ENCODE results near the gene TEKTIP1.
A peak's percentile ranks its signal among the peaks of the same experiment; 100 is the strongest.

TEKTIP1 gene

DNA sequence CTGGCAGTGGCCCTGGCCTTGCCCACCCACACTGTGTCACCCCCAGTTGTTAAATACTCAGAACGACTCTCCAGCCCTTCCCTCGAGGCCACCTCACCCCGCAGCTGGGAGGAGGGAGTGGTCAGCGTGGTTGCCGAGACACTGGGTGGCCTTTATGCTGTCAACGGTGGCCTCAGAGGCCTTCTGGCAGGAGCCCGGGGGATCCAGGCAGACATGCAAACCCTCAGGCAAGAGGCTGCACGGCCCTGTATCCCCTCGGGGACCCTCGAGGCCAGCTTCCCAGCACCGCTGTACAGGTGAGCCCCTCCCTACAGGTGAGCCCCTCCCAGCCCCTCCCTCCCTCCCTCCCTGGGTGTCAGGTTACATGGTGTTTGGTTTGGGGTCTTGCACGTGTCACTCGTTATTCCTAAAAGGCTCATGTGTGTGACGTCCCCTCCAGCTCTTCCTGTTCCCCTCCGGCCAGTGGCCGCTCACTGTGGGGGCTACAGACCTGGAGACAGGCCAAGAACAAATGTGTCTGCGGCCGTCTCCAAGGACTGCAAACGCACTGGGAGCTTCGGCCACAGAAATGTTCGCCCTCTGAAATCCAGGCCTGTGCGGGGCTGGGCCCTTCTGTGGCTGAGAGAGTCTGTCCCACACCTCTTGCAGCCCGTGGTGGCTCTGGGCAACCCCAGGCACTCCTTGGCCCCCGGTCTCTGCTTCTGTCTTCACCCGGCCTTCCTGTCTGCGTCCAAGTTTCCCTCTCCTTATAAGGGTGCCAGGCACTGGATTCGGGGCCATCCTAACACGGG is at the start of gene TEKTIP1:
Gene TEKTIP1 (plus strand): TSS at position 210 of the 791 bp plus-strand sequence. CDS start 4 bp downstream, at position 214.
- no peak for DNase-seq

DNA sequence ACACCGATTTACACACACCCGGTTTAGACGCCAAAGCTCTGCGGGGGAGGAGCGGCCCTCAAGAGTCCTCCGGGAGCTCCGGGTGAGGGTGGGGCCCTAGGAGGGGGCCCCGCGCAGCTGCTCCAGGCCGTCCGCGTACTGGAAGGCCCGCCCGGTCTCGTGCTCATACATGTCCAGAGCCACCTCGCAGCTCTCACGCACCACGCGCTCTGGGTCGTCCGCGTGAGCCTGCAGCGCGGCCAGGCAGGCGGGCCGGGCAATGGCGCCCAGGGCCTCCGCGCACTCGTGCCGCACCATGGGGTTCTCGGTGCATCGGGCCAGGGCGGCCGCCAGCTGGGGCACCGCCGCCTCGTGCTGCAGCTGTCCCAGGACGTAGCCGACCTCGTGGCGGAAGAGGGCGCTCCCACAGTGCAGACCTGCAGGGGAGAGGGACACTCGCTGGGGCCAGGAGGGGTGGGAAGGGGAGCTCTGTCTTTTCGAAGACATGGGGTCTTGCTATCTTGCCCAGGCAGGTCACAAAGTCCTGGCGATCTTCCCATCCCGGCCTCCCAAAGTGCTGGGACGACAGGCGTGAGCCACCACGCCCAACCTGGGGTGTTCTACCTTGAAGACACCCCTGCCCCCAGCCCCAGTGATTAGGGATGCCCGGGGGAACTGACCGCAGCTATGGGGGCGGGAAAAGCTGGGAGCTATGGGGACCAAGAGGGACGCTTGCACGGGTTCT is 47.4 kb upstream of the TEKTIP1 start:
- DNase-seq: no peak

DNA sequence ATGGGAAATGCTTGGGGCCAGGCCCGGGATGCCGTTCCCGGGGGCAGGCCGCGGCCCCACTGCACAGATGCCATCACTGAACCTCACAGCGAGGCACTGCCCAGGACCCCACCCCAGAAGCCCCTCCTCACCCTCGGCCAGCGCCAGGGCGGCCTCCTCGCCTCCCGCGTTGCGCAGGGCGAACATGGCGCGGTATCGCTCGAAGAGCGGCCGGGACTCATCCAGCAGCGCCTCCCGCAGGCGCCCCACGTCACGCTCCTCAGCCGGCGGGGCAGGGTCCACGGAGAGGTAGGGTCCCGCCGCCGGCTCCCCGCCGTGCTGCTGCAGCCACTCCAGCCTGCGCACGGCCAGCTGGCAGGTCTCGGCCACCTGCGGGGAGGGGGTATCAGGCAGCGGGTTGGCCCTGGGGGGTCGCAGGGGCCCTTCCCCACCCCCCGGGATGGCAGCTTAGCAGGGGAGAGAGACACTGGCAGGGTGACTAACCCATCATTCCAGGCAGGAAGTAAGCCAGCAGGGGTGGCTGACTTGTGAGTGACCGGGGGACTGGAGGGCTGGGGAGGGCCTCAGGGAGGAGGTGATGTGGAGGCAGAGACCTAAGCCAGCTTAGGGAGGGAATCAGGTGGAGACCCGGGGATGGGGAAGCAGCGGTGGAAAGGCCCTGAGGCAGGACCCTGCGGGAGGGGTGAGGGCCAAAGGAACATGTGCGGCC is 46.7 kb upstream of the TEKTIP1 start:
- no peak for DNase-seq

DNA sequence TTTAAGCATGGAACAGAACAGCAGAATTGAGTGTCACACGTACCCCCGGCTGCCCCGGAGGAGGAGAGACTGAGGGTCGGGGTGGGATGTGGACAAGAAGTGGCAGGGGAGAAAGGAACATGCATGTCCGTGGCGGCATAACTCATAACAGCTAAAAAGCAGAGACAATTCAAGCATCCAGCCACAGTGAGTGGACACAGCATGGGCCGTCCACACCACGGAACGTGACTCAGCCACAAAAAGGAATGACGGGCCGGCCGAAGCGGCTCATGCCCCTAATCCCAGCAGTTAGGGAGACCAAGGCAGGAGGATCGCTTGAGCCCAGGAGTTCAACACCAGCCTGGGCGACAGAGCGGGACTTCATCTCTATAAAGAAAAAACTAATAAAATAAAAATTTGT is 46.1 kb upstream of the TEKTIP1 start:
- DNase-seq: no peak

DNA sequence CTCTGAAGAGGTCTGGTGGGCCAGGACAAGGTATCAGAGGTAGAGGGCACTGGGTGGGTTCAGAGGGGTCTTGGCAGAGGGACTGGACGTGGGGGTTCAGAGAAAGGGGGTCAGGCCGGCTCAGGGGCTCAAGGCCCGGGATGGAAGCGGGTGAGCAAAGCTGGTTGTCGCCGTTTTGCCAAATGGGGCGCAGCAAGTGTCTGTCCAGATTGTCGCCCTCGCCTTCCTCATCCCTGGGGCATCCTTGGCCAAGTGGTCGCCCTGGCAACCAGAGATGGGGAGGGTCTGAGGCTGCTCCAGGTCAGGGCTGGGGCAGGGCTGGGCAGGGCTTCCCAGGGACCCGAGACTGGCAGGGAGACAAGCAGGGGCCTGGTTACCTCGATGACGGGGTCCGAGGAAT is 45.3 kb upstream of the TEKTIP1 start:
- DNase-seq: no peak

DNA sequence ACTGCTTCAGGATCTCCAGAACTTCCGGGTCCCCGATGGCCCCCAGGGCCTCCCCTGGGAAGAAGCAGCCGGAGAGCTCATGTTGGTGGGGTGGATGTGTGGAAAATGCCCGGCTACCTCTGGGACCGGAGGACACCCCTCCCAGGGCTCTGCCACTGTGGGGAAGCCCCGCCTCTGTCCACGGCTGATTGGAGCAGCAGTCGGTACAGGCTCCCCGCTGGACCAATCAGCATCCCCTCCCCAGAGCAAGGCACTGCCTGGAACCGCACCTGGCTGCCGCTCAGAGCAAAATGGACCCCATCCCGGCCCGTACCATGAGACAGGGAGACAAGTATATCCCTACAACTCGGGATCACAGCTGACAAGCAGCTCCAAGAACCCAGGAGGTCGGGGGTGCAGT is 44.9 kb upstream of the TEKTIP1 start:
- no peak for DNase-seq

DNA sequence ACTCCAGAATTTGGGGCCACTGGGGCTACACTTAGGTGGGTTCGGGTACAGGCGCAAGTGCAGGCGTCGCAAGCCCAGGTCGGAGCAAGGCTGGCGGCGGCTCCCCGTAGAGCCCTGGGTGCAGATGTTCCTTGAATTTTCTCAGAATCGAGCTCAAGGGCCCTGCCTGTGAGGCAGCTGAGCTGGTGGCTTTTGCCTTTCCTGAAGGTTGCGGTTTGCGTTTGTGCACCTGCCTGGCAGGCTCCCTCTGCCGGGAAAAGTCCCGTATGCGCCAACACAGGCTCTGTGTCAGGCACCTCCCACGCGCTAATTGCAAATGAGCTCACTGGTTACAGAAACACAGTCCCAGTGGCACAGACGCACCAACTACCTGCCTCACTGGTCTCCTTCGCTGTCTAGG is 44.4 kb upstream of the TEKTIP1 start:
- no peak for DNase-seq

DNA sequence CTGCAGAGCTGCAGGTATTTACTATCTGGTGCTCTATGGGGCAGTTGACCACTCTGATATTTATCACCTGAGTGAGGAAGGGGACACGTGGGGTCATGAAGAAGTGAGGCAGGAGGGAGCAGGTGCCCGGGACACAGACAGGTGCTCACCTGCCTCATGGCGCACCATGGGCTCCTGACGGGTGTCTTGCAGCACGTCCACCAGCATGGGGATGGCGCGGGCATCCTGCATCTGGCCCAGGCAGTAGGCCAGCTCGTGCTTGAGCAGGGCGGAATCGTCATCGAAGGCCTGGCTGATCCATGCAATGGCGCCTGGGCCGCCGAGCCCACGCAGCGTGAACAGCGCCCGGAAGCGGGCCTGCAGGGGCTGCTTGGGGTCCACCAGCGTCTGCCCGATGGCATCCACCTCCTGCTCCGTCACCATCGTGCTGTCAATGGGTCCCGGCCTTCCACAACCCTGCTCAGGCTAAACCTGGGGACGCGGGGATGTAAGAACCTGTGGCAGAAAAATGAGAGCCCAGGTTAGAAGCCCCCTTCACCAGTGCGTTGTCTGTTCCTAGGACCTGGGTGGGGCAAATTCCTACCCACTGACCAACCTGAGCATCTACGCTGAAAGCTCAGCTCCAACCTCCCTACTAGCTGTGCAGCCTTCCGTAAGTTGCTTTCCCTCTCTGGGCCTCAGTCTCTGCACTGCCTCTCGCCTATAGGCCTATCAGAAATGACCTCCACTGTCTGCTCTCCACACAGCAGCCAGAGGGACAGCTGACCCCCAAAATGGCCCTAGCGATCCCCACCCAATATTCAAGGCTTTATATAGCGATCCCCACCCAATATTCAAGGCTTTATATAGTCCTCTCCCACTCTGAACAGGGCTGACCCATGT is 42.3 kb upstream of the TEKTIP1 start:
- DNase-seq: no peak

DNA sequence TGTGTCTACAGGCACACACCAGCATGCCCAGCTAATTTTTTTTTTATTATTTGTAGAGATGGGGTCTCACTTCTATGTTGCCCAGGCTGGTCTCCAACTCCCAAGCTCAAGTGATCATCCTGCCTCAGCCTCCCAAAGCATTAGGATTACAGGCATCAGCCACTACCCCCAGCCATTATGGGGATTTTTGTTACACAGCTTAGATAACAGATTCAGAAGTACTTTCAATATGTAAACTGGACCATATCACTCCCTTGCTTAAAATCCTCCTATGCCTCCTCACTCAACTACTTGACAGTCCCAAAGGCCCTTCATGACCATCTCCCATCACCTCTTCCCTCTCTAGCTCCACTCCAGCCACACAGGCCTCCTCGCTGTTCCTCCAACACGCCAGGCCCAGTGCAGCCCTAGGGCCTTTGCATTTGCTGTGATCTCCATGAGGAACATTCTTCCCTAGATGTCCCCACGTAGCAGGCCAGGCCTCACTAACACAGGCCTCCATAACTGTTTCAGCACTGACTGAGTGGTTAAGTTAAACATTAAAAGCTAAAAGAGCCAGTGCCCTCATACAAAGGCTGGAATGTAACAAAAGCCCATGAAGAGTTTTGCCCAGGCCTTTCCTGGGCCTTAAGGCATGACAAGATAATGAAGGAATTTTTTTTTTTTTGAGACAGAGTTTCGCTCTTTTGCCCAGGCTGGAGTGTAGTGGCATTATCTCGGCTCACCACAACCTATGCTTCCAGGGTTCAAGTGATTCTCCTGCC is 41.0 kb upstream of the TEKTIP1 start:
- DNase-seq: no peak

DNA sequence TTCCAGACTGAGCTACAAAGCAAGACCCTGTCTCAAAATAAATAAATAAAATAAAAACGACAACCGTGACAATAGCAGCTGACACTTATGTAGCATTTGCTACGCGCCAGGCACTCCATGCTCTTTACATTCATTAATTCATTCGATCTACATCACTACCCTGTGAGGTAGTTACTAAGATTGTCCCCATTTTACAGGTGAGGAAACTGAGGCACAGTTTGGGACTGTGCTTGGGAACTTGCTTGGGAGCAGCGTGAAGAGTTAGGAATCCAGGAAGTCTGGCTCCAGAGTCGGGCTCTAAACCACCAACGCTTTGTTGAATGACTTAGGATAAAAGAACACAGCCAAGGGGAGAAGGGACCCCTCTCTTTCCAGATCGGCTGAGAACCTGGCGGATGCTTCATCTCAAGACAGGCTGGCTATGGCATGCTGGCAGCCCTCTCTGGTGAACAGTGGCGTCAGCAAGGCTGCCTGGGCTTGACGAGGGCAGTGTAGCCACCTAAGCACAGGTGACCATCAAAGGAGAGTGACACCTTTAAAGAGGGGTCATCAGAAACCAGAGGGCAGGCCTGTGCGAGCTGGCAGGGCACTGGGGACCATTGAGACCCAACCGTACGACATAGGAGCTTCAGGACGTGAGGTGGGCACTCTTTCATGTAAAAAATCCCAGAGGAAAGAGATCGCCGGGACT is 39.1 kb upstream of the TEKTIP1 start:
- DNase-seq: no peak

DNA sequence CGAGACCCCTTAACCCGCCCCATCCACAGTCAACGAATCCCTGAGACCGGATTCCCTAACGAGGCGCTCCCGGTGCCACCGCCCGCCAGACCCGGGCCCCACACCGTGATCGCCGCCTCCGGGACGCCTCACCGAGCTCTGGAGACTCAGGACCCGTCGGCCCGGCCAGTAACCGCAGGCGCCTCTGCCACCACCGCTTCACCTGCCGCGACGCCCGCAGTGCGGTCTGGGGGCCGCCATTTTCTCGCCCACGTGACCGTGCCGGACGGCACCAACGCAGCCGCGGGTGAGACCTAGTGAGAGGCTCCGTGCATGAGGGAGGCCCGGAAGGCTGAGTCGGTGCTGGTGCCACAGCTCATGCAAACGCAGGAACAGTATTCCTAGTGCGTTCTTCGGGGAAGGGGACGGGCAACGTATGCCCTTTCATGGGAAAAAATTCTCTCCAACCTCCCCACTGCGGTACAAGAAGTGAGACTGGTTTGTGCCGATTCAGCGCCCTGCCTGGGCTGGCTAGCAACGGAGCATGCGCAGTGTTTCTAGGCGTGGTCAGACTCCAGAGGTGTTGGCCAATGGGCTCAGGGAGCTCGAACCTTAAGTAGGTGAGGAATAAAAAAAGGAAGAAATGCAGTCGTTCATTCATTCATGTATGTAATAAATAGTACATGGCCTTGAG is 38.4 kb upstream of the TEKTIP1 start, which contains the start of gene DOHH:
Gene DOHH (minus strand): TSS at position 246 of the 673 bp plus-strand sequence. CDS start 3,860 bp downstream, outside the sequence.
- peak; percentile 92 for DNase-seq

DNA sequence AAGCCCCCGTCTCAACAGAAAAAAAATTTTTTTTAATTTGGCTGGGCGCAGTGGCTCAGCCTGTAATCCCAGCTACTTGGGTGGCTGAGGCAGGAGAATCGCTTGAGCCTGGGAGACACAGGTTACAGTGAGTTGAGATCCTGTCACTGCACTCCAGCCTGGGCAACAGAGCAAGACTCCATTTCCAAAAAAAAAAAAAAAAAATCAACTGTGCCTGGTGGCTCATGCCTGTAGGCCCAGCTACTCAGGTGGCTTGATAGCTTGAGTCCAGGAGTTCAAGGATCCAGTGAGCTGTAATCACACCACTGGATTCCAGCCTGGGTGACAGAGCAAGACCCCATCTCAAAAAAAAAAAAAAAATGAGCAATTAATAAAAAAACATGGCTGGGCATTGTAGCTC is 37.2 kb upstream of the TEKTIP1 start:
- no peak for DNase-seq

DNA sequence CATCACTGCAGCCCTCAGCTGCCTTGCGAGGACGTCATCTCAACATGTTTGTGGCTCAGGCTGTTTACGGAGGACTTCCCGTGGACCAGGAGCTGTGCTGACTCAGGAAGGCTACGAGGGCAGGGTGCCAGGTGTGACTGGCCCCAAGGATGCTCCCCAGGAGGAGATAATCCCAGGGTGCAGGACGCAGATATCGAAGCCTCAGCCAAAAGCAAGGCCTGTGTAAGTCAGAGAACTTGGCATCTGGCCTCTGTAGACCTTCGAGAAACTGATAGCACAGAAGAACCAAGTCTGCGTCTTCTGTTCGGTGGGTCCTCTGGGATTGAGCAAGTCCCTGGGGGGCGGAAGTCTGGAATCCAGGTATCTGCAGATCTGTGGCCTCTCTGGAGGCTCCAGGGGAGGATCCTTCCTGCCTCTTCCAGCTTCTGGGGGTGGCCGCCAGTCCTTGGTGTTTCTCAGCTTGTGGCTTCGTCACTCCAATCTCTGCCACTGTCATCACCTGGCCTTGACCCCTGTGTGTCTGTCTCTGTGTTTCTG is 35.9 kb upstream of the TEKTIP1 start:
- DNase-seq: no peak

DNA sequence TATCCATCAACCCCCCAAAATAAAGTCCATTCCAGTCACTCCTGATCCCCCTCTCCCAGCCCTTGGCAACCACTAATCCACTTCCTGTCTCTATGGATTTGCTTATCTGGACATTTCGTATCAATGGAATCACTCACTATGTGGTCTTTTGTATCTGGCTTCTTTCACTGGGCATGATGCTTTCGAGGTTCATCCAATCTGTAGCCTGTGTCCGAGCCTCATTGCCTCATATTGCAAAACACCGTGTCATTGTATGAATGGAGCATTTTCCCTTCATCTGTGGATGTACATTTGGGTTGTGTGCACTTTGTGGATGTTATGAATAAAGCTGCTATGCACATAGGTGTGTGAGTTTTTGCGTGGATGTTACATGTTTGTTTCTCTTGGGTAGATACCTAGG is 34.2 kb upstream of the TEKTIP1 start:
- DNase-seq: no peak

DNA sequence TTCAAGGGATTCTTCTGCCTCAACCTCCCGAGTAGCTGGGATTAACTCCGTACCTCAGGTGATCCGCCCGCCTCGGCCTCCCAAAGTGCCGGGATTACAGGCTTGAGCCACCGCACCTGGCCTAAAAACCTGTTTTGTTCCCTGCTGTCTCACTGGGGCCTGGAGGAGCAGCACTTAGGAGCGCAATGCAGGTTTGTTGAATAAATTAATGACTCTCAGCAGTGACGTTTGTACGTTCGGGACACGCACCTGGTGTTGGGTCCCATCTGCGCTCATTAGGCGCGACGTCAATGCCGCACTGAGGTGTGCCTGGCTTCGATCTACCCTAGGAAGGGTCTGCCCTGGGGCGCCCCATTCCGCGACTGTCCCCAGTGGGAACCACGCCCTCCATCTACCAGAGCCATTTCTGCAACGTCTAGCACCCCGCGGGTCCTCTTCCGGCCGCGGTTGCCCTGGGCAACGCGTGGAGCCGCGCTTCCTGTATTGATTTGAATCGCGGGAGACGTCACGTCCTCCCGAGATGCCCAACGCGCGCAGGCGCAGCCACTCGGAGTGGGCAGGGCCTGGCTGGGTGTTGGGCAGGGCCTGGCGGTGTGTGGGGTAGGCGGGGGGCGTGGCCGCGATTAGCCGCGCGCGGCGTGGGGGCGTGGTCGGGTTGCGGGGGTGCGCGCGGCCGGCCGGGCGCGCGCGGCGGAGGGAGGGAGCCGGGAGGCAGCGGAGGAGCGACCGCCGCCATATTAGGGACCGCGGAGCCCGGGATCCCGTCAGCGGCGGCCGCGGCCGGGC is 33.2 kb upstream of the TEKTIP1 start, which contains the start of gene FZR1:
Gene FZR1 (plus strand): TSS at position 714 of the 786 bp plus-strand sequence. CDS start 16,679 bp downstream, outside the sequence.
- peak; percentile 100 for DNase-seq

DNA sequence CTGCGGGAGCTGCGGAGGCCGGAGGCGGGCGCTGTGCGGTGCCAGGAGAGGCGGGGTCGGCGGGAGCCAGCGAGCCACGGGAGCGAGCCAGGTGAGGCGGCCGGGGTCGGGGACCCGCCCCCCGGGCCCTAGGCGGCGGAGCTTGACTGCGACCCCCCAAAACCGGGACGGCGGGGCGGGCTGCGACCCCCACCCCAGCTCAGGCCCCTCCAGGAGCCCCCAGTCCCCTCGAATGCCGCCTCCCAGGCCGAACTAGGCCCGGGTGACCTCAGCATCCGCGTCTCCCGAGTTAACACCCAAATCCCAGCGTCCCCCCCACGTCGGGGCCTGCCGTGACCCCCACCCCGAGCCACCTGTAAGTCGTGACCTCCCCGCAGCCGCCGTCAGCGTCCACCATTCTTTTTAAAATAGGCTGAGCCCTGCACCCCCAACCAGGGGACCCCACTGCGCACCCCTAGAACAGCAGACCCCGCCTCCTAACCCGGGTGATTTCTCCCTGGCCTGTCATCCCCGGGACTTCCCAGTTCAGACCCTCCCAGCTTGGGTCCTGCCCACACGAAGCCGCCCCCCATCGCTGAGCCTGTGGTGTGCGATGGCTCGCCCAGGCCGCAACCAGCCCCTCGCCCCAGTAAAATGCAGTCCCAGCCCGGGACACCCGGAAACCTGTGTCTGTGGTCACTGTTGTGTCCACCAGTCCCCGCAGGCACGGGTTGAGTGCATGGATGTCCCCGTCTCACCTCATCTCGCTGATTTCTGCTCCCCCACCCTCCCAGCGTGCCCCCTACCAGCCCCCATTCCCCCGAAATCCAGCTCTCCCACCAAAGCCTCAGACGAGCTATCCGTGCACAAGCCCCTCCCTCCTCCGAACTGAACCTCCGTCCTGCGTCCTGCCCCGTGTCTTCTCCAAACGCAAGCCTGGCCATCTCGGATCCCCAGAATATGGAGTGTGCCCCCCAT is 32.3 kb upstream of the TEKTIP1 start:
- DNase-seq: no peak

DNA sequence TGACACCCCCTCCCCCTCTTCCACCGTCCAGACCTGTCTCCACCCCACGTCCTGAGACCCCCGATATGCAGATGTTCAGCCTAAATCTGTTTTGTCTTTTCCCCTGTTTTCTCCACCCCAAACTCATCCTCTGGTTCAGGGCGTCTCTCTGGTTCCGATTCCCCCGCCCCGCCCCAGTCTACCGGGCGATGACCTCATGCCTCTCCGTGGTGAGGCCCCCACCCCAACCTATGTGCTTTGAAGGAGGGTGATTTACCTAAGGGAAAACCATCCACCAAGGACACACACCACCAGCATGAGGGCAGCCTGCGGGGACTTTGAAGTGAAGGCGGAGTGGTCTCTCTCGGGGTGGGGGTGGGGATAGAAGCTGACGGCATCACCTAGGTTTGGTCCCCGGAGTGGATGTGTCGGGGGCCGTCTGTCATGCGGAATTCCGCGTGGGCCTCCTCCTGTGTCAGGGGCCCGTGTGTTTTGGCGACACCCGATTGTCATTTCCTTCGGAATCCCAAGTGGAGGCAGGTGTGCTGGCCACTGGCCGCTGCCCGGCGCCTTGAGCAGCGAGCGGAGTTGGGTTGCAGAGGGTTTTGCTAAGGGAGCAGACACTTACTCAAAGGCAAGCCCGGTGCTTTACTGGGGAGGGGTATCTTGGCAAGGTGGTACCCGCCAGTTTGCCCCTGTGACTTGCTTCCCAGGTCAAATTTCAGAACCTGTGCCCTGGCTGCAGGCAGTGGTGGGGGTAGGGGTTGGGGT is 31.4 kb upstream of the TEKTIP1 start:
- no peak for DNase-seq

Measured in activated CD4-positive, alpha-beta T cell treated with anti-CD3 and anti-CD28 coated beads for 1 hour (primary cell).